Keratinocyte (primary cell): ENCODE data around the gene HMGCS1. TPM values are rescaled to one million over a fixed set of nuclear protein-coding genes. Genes with fewer than 3 reads are reported as not detected.

Experiments used
- DNase-seq: peaks from one replicate; pipeline ENCODE4 v3.0.0-alpha.2; 2011; ENCODE audit warnings: low read depth, missing footprints, low spot score
- FAIRE-seq: peaks from 2 replicates; lab custom pipeline; 2011; peaks lifted over from hg19 to GRCh38; lab: Jason Lieb, UNC
- H2AFZ ChIP-seq: 2 replicates; pipeline ENCODE4 v1.6.0; 2012; ENCODE audit warnings: low read length, control low read depth, inconsistent platforms; ENCODE audit not compliant: control insufficient read depth
- H3K27ac ChIP-seq: 2 replicates; pipeline ENCODE4 v1.5.1; 2011; ENCODE audit warnings: low read length; ENCODE audit not compliant: control insufficient read depth, insufficient read depth
- H3K27me3 ChIP-seq: 3 replicates; pipeline ENCODE4 v1.6.0; 2011; ENCODE audit warnings: low read length; ENCODE audit not compliant: control insufficient read depth, insufficient read depth; ENCODE audit errors: extremely low read depth
- H3K36me3 ChIP-seq, 2 experiments: 2 replicates in 1 of 2; 3 replicates in 1 of 2; pipeline ENCODE4 v1.5.1; 2011; ENCODE audit warnings: low read length in 2 of 2, mild to moderate bottlenecking in 1 of 2; ENCODE audit not compliant: control insufficient read depth in 2 of 2, insufficient read depth in 2 of 2; ENCODE audit errors: extremely low read depth in 1 of 2
- H3K4me1 ChIP-seq: 3 replicates; pipeline ENCODE4 v1.5.1; 2011; ENCODE audit warnings: low read length; ENCODE audit not compliant: control insufficient read depth, insufficient read depth; ENCODE audit errors: extremely low read depth
- H3K4me2 ChIP-seq: 3 replicates; pipeline ENCODE4 v1.6.0; 2011; ENCODE audit warnings: low read depth, low read length; ENCODE audit not compliant: control insufficient read depth, insufficient read depth; ENCODE audit errors: extremely low read depth
- H3K4me3 ChIP-seq, 3 experiments: fragments of 200-600 bp in 1 of 3; sonication (generic) in 1 of 3; 2 replicates in 2 of 3; 3 replicates in 1 of 3; pipeline ENCODE4 v1.5.1; 2011 to 2016; ENCODE audit warnings: low read length in 3 of 3, mild to moderate bottlenecking in 3 of 3, control low read depth in 2 of 3, inconsistent platforms in 1 of 3, low read depth in 1 of 3, mixed read lengths in 1 of 3, mixed run types in 1 of 3, moderate library complexity in 1 of 3; ENCODE audit not compliant: control insufficient read depth in 2 of 3, insufficient read depth in 2 of 3; ENCODE audit errors: extremely low read depth in 1 of 3
- H3K79me2 ChIP-seq: 2 replicates; pipeline ENCODE4 v1.6.0; 2012; ENCODE audit warnings: low read length; ENCODE audit not compliant: control insufficient read depth, insufficient read depth
- H3K9ac ChIP-seq: 3 replicates; pipeline ENCODE4 v1.6.0; 2011; ENCODE audit warnings: low read length; ENCODE audit not compliant: control insufficient read depth, insufficient read depth; ENCODE audit errors: extremely low read depth
- H3K9me1 ChIP-seq: 3 replicates; pipeline ENCODE4 v1.6.0; 2011; ENCODE audit warnings: low read length; ENCODE audit not compliant: control insufficient read depth, insufficient read depth; ENCODE audit errors: extremely low read depth
- H3K9me3 ChIP-seq: 2 replicates; pipeline ENCODE4 v1.5.1; 2012; ENCODE audit warnings: low read depth, low read length; ENCODE audit not compliant: control insufficient read depth
- H4K20me1 ChIP-seq: 3 replicates; pipeline ENCODE4 v1.6.0; 2011; ENCODE audit warnings: low read length; ENCODE audit not compliant: control insufficient read depth, insufficient read depth; ENCODE audit errors: extremely low read depth
- CTCF ChIP-seq, 3 experiments: IDR thresholded peaks in 1 of 3; conservative IDR thresholded peaks in 1 of 3; optimal IDR thresholded peaks in 1 of 3; 2 replicates in 2 of 3; 3 replicates in 1 of 3; pipeline versions ENCODE3 to v1.5.1; 2011; ENCODE audit warnings: low read length in 3 of 3, mild to moderate bottlenecking in 3 of 3, moderate library complexity in 2 of 3, control low read depth in 1 of 3, inconsistent platforms in 1 of 3; ENCODE audit not compliant: insufficient read depth in 2 of 3; ENCODE audit errors: extremely low read depth in 1 of 3
- EZH2 ChIP-seq: IDR thresholded peaks from one replicate; pipeline ENCODE4 v1.6.1; 2012; ENCODE audit warnings: inconsistent platforms, mild to moderate bottlenecking, low read length, moderate library complexity
- dilution Hi-C: fragments of 300-500 bp; cut with MboI; formaldehyde crosslinking; loops from one replicate; pipeline ENCODE4 v1.7.0; 2020; ENCODE audit warnings: low sequenced_read_pairs; ENCODE audit not compliant: extremely low pct_ligation_motif_present
- polyA plus RNA-seq, 5 experiments: library from polyadenylated mRNA; depleted of rRNA in 3 of 5; stranded (reverse) in 3 of 5; stranded (forward) in 1 of 5; unstranded in 1 of 5; fragments of >200 nt; gene quantifications; 1 replicate in 1 of 5; 2 replicates in 3 of 5; 3 replicates in 1 of 5; pipeline versions ENCODE4 v1.2.1 to v1.2.3, GENCODE V29; 2011 to 2012; ENCODE audit warnings: missing spikeins in 2 of 5, low read depth in 1 of 5, low replicate concordance in 1 of 5

Gene HMGCS1
- polyA plus RNA-seq, 1 donor (not counting 4 experiments of a cell fraction or from before 2014, with no cell fraction given): 512 TPM

GRCh38 chr5:43348207-43348606, 35.0 kb upstream of the HMGCS1 start:
- H2AFZ ChIP-seq: no peak overlapping the region
- H4K20me1 ChIP-seq: no peaks in the 10 kb centered on the region
- no peak for FAIRE-seq
- dilution Hi-C loops: no loop called here
- no peaks in the 10 kb centered on the region for H3K27me3 ChIP-seq
- no peaks in the 10 kb centered on the region for H3K9me1 ChIP-seq
- H3K9me3 ChIP-seq: no peaks in the 10 kb centered on the region
- peaks cover 2% of the 10 kb centered on the region for H3K4me1 ChIP-seq
- H3K4me2 ChIP-seq: no peak overlapping the region
- H3K79me2 ChIP-seq: no peaks in the 10 kb centered on the region
- H3K36me3 ChIP-seq: no peaks in the 10 kb centered on the region
- no peak overlapping the region for H3K9ac ChIP-seq
- H3K27ac ChIP-seq: no peak overlapping the region
- TF ChIP-seq CTCF (optimal IDR thresholded peaks at IDR 0.05 in 1 of 3, IDR thresholded peaks at IDR 0.05 in 1 of 3, conservative IDR thresholded peaks at IDR 0.05 in 1 of 3; ENCODE audit: extremely low read depth in 1 of 3, insufficient read depth in 2 of 3, low read length in 3 of 3): no peak
- no peak for DNase-seq
- H3K4me3 ChIP-seq: no peak overlapping the region

- FAIRE-seq (no peak), DNase-seq (no peak)
- TF ChIP-seq EZH2 (no peak), CTCF (optimal IDR thresholded peaks at IDR 0.05 in 1 of 3, IDR thresholded peaks at IDR 0.05 in 1 of 3, conservative IDR thresholded peaks at IDR 0.05 in 1 of 3; ENCODE audit: extremely low read depth in 1 of 3, insufficient read depth in 2 of 3, low read length in 3 of 3) (no peak)
- Histone ChIP-seq H3K79me2 (no peaks in the 10 kb centered on the region), H3K27ac (no peak overlapping the region), H4K20me1 (no peaks in the 10 kb centered on the region), H3K4me3 (no peak overlapping the region), H2AFZ (no peak overlapping the region), H3K9ac (no peak overlapping the region), H3K27me3 (no peaks in the 10 kb centered on the region), H3K36me3 (no peaks in the 10 kb centered on the region), H3K4me2 (no peak overlapping the region), H3K9me3 (peaks cover 16% of the 10 kb centered on the region), H3K4me1 (no peaks in the 10 kb centered on the region), H3K9me1 (no peaks in the 10 kb centered on the region)
- dilution Hi-C loops: no loop called here
Measured at GRCh38 chr5:43338862-43339261, 25.6 kb upstream of the HMGCS1 start.
